ENCODE results near the gene CENPH.

Gene CENPH

GRCh38 chr5:69187342-69187741 is 2.0 kb upstream of the CENPH start:
- no peak for TF ChIP-seq GATA3 (IDR thresholded peaks at IDR 0.05; ENCODE audit: low read depth, low read length)

GRCh38 chr5:69188811-69189161 is 597 bp upstream of the CENPH start:
- no peak for TF ChIP-seq GATA2 (IDR thresholded peaks at IDR 0.05; ENCODE audit: low read depth, low read length)
- TF ChIP-seq GATA3 (IDR thresholded peaks at IDR 0.05; ENCODE audit: low read depth, low read length) = no peak

DNA sequence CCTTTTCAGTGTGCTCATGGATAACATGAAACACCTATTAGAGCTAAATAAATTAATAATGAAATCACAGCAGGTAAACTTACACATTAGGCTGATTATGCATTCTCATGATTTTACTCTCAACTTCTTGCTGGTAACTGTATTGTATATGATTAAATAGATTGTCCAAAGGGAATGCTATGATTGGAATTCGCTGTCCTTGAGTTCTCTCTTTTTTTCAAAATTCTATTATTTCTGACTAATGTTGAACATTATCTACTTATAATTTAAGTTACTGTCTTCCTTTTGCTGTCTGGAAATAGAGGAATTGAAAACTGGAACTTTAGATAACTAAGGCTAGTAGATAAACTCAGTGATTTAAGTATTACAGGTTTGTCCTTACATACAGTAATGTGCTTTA is 13.1 kb downstream of the CENPH start:
- TF ChIP-seq GATA3 (IDR thresholded peaks at IDR 0.05; ENCODE audit: low read depth, low read length) = no peak
- no peak for TF ChIP-seq GATA2 (IDR thresholded peaks at IDR 0.05; ENCODE audit: low read depth, low read length)

DNA sequence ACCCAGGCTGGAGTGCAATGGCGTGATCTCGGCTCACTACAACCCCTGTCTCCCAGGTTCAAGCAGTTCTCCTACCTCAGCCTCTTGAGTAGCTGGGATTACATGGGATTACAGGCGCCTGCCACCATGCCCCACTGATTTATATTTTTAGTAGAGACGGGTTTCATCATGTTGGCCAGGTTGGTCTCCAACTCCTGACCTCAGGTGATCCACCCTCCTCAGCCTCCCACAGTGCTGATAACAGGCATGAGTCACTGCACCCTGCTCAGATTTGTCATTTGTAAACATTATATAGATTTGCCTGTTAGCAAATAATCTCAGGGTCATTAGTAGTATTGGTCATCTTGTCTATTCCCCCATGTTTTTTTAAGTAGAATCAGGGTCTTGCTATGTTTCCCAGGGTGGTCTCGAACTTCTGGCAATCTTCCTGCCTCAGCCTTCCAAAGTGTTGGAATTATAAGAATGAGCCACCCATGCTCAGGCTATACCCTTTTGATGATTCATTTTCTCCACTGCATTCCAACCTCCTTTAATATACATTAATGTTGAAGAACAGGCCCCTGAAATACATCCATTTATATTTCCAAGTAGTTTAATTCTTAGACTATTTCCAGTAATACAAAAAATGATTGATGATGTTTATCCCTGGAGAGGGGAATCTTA is 17.3 kb downstream of the CENPH start:
- TF ChIP-seq GATA2 (IDR thresholded peaks at IDR 0.05; ENCODE audit: low read depth, low read length) = no peak

- TF ChIP-seq GATA3 (IDR thresholded peaks at IDR 0.05; ENCODE audit: low read depth, low read length) (no peak), GATA2 (IDR thresholded peaks at IDR 0.05; ENCODE audit: low read depth, low read length) (no peak)
Observed at GRCh38 chr5:69209602-69210001, 20.2 kb downstream of the CENPH start.

DNA sequence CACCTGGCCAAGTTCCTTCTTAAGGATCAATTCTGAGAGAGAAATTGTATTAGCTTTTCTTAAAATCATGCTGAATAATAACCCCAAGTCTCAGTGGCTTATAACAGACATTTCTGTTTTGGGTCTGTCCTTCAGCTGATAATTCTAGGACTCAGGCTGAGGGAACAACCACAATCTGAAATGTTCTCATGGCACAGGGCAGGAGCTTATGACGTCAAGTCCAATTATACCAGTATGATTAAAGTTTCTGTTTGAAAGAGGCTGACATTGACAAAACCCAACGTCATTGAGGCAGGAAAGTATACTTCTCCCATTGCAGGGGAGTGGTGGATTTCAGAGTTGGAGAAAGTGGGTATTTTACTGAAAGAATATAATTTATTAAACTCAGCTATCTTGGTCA is 21.8 kb downstream of the CENPH start:
- TF ChIP-seq GATA2 (IDR thresholded peaks at IDR 0.05; ENCODE audit: low read depth, low read length) = no peak
- no peak for TF ChIP-seq GATA3 (IDR thresholded peaks at IDR 0.05; ENCODE audit: low read depth, low read length)

GRCh38 chr5:69212022-69212421 is 22.6 kb downstream of the CENPH start:
- no peak for TF ChIP-seq GATA3 (IDR thresholded peaks at IDR 0.05; ENCODE audit: low read depth, low read length)
- no peak for TF ChIP-seq GATA2 (IDR thresholded peaks at IDR 0.05; ENCODE audit: low read depth, low read length)

DNA sequence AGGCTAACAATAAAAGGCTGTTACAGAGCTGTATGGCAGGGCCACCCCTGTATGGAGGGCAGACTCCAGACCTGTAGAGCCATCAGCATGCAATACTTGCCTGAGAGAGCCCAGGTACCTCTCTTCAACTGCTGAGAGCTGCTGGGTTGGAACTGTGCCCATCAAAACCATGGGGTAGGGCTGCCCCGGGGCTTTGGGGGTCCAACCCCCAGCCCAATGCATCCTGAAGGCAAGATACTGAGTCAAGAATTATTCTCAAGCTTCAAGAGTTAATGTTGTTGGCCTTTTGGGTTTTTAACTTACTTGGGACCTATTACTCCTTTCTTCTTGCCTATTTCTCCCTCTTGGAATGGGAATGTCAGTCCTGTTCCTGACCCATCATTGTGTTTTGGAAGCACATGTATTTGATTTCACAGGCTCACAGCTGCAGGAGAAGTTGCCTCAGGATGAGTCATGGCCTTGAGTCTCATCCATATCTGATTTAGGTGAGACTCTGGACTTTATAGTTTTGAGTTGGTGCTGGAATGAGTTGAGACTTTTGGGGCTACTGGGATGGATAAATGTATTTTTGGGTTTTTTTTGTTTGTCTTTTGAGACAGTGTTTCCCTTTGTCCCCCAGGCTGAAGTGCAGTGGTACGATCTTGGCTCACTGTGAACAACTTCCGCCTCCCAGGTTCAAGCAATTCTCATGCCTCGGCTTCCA is 24.3 kb downstream of the CENPH start:
- no peak for TF ChIP-seq GATA3 (IDR thresholded peaks at IDR 0.05; ENCODE audit: low read depth, low read length)
- no peak for TF ChIP-seq GATA2 (IDR thresholded peaks at IDR 0.05; ENCODE audit: low read depth, low read length)

GRCh38 chr5:69217151-69217511 is 27.7 kb downstream of the CENPH start:
- no peak for TF ChIP-seq GATA3 (IDR thresholded peaks at IDR 0.05; ENCODE audit: low read depth, low read length)
- no peak for TF ChIP-seq GATA2 (IDR thresholded peaks at IDR 0.05; ENCODE audit: low read depth, low read length)

GRCh38 chr5:69217548-69218526 is 28.5 kb downstream of the CENPH start:
- TF ChIP-seq GATA3 (IDR thresholded peaks at IDR 0.05; ENCODE audit: low read depth, low read length) (no peak), GATA2 (IDR thresholded peaks at IDR 0.05; ENCODE audit: low read depth, low read length) (no peak)

DNA sequence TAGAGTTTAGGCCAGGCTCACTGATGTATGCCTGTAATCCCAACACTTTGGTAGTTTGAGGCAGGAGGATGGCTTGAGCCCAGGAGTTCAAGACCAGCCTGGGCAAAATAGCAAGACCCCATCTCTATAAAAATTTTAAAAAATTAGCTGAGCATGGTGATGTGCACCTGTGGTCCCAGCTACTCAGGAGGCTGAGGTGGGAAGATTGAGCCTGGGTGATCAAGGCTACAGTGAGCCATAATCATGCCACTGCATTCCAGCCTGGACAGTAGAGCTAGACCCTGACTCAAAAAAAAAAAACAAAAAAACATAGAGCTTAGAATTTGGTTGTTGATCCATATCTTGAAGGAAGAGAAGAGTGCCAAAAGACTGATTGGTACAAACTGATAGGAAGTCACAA is 30.6 kb downstream of the CENPH start:
- TF ChIP-seq GATA3 (IDR thresholded peaks at IDR 0.05; ENCODE audit: low read depth, low read length) = no peak
- TF ChIP-seq GATA2 (IDR thresholded peaks at IDR 0.05; ENCODE audit: low read depth, low read length) = no peak

- no peak for TF ChIP-seq GATA3 (IDR thresholded peaks at IDR 0.05; ENCODE audit: low read depth, low read length)
- no peak for TF ChIP-seq GATA2 (IDR thresholded peaks at IDR 0.05; ENCODE audit: low read depth, low read length)
Observed at GRCh38 chr5:69224520-69224919, 35.1 kb downstream of the CENPH start.

DNA sequence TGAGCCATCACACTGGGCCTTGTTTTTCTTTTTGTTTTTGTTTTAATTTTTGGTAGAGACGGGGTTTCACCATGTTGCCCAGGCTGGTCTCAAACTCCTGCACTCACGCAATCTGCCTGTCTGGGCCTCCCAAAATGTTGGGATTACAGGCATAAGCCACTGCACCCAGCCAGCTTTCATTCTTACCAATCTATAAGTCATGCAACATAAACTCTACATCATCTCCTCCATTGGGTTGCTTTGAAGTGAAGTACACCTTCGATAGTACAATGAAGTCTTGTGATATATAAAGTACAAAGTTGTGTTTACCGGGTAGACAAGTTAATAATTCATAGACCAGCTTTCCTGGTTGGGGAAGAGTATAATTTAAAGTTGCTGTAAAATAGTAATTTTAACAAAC is 36.5 kb downstream of the CENPH start:
- TF ChIP-seq GATA3 (IDR thresholded peaks at IDR 0.05; ENCODE audit: low read depth, low read length) (no peak), GATA2 (IDR thresholded peaks at IDR 0.05; ENCODE audit: low read depth, low read length) (no peak)

GRCh38 chr5:69230181-69230580 is 40.8 kb downstream of the CENPH start:
- TF ChIP-seq GATA2 (IDR thresholded peaks at IDR 0.05; ENCODE audit: low read depth, low read length) = no peak
- no peak for TF ChIP-seq GATA3 (IDR thresholded peaks at IDR 0.05; ENCODE audit: low read depth, low read length)

DNA sequence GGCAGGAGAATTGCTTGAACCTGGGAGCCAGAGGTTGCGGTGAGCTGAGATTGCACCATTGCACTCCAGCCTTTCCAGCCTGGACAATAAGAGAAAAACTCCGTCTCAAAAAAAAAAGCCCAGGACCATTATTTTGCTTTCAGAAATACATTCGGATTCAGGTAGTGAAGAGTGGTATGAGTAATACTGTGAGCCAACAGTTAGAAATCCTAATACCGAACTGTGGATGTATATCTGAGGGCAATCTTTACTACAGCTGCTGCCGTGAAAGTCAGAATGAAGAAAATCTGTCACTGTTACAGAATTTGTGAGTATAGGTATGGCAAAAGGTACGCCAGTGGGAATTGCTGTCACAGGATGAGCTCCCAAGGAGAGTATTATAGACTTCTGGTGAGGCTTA is 41.9 kb downstream of the CENPH start:
- TF ChIP-seq GATA2 (IDR thresholded peaks at IDR 0.05; ENCODE audit: low read depth, low read length) = no peak
- TF ChIP-seq GATA3 (IDR thresholded peaks at IDR 0.05; ENCODE audit: low read depth, low read length) = no peak
